ENCODE results near the gene RHOV.
"Not testable (repeated sequence)": the region's sequence is repeated elsewhere in the genome, so short reads cannot be mapped to it uniquely, and the experiment has no call there.

- not testable (repeated sequence) for TF ChIP-seq POLR2A (IDR thresholded peaks at IDR 0.05; ENCODE audit: low read length); GATA1 (IDR thresholded peaks at IDR 0.05; ENCODE audit: low read depth, low read length)
Measured at GRCh38 chr15:40861147-40861546, 12.9 kb downstream of the RHOV start.
